GM23248 (cell line): ENCODE results near the gene CT55. TPM values are rescaled to one million over a fixed set of nuclear protein-coding genes. Genes with fewer than 3 reads are reported as not detected.
"Not testable (repeated sequence)": the region's sequence is repeated elsewhere in the genome, so short reads cannot be mapped to it uniquely, and the experiment has no call there.

Experiments used
- DNase-seq: peaks from one replicate; pipeline ENCODE4 v3.0.0-alpha.2; 2015
- H2AFZ ChIP-seq: fragments of 200-600 bp; sonication (generic); 2 replicates; pipeline ENCODE4 v1.6.1; 2016; ENCODE audit warnings: antibody characterized with exemption
- H3F3A ChIP-seq: fragments of 200-600 bp; sonication (generic); 2 replicates; pipeline ENCODE4 v1.6.1; 2016; ENCODE audit warnings: mild to moderate bottlenecking, antibody characterized with exemption, mixed run types; ENCODE audit not compliant: insufficient read depth
- H3K27ac ChIP-seq: fragments of 200-600 bp; sonication (generic); 2 replicates; pipeline ENCODE4 v1.5.1; 2016; ENCODE audit warnings: mild to moderate bottlenecking
- H3K27me3 ChIP-seq: fragments of 200-600 bp; sonication (generic); replicated peaks from 2 replicates; pipeline ENCODE4 v1.6.1; 2016; ENCODE audit warnings: mild to moderate bottlenecking; ENCODE audit not compliant: insufficient read depth
- H3K36me3 ChIP-seq: fragments of 200-600 bp; sonication (generic); 2 replicates; pipeline ENCODE4 v1.6.1; 2016; ENCODE audit warnings: low read depth, mild to moderate bottlenecking
- H3K4me1 ChIP-seq: fragments of 200-600 bp; sonication (generic); 2 replicates; pipeline ENCODE4 v1.6.1; 2016; ENCODE audit warnings: mild to moderate bottlenecking; ENCODE audit not compliant: insufficient read depth
- H3K4me2 ChIP-seq: fragments of 200-600 bp; sonication (generic); one replicate; pipeline ENCODE4 v1.6.1; 2016; ENCODE audit warnings: mild to moderate bottlenecking; ENCODE audit not compliant: unreplicated experiment
- H3K4me3 ChIP-seq: fragments of 200-600 bp; sonication (generic); 2 replicates; pipeline ENCODE4 v1.5.1; 2016; ENCODE audit warnings: mild to moderate bottlenecking
- H3K79me2 ChIP-seq: fragments of 200-600 bp; sonication (generic); 2 replicates; pipeline ENCODE4 v1.6.1; 2016; ENCODE audit warnings: mild to moderate bottlenecking; ENCODE audit not compliant: insufficient read depth
- H3K9ac ChIP-seq: fragments of 200-600 bp; sonication (generic); 2 replicates; pipeline ENCODE4 v1.6.1; 2016; ENCODE audit warnings: mild to moderate bottlenecking
- H3K9me2 ChIP-seq: fragments of 200-600 bp; sonication (generic); 2 replicates; pipeline ENCODE4 v1.6.1; 2016; ENCODE audit warnings: mixed run types, mild to moderate bottlenecking, moderate library complexity; ENCODE audit not compliant: insufficient read depth
- H3K9me3 ChIP-seq: fragments of 200-600 bp; sonication (generic); one replicate; pipeline ENCODE4 v1.6.1; 2017; ENCODE audit warnings: low read depth
- H4K20me1 ChIP-seq: fragments of 200-600 bp; sonication (generic); 2 replicates; pipeline ENCODE4 v1.6.0; 2016; ENCODE audit not compliant: insufficient read depth
- EZH2 ChIP-seq: fragments of 200-600 bp; sonication (generic); IDR thresholded peaks from 2 replicates; pipeline ENCODE4 v1.6.1; 2018; ENCODE audit warnings: antibody characterized with exemption, mild to moderate bottlenecking; ENCODE audit not compliant: insufficient read depth, poor library complexity, severe bottlenecking
- EZH2phosphoT487 ChIP-seq: fragments of 200-600 bp; sonication (generic); IDR thresholded peaks from 2 replicates; pipeline ENCODE4 v1.6.1; 2018; ENCODE audit warnings: antibody characterized with exemption, moderate library complexity, mild to moderate bottlenecking, low read depth; ENCODE audit not compliant: insufficient read depth
- WGBS, 2 experiments: methylation state at CpG; one replicate each; pipeline ENCODE4 v1.1.6; 2015 to 2017; ENCODE audit warnings: low lambda C conversion rate in 2 of 2, low coverage in 1 of 2; ENCODE audit errors: missing lambda C conversion rate in 2 of 2; 5-methylcytosine and 5-hydroxymethylcytosine counted together
- in situ Hi-C: fragments of 300-500 bp; cut with MboI; formaldehyde crosslinking; loops from 2 replicates; pipeline ENCODE4 v1.15.0; 2020
- polyA plus RNA-seq: library from polyadenylated mRNA; unstranded; fragments of >200 nt; fragmentation: Nextera tagmentation; extraction: Ambion mirVana; gene quantifications from 2 replicates; pipeline ENCODE4 v1.2.1, GENCODE V29; 2016
- total RNA-seq: library from RNA; depleted of rRNA; stranded (reverse); fragments of >200 nt; shearing (Covaris generic); gene quantifications from 2 replicates; pipeline ENCODE4 v1.2.3, GENCODE V29; 2014; rRNA removed

CT55 gene
- total and polyA plus RNA-seq, 2 experiments from 2014 or later = not detected

- H3K9me3 ChIP-seq, H4K20me1 ChIP-seq, in situ Hi-C loops, H3K9me2 ChIP-seq, H3K27ac ChIP-seq, H3K4me1 ChIP-seq, DNase-seq, H2AFZ ChIP-seq, H3K27me3 ChIP-seq, H3K9ac ChIP-seq, H3K79me2 ChIP-seq, H3K4me2 ChIP-seq, H3K4me3 ChIP-seq, H3F3A ChIP-seq, H3K36me3 ChIP-seq: not testable (repeated sequence)
- 0% methylated on average over 1 of the region's 2 CpGs; no CpG with 5 or more reads in 1 of the 2 experiments for WGBS, 2 experiments
These were observed 55.1 kb downstream of the CT55 start for GRCh38 chrX:135116064-135116463.

GRCh38 chrX:135114392-135114791 is 56.8 kb downstream of the CT55 start:
- no peaks in the 10 kb centered on the region for H3K79me2 ChIP-seq
- H3K36me3 ChIP-seq = no peaks in the 10 kb centered on the region
- TF ChIP-seq EZH2 (no peak), EZH2phosphoT487 (no peak)
- H3K27me3 ChIP-seq = no peaks in the 10 kb centered on the region
- no peaks in the 10 kb centered on the region for H3K4me1 ChIP-seq
- no peak overlapping the region for H3K27ac ChIP-seq
- 46 to 48% methylated on average over 2 of the region's 2 CpGs for WGBS, 2 experiments
- no peak overlapping the region for H3K9ac ChIP-seq
- no peak for DNase-seq
- H2AFZ ChIP-seq = no peak overlapping the region
- no peaks in the 10 kb centered on the region for H3F3A ChIP-seq
- no peaks in the 10 kb centered on the region for H3K9me2 ChIP-seq
- no peak overlapping the region for H3K4me2 ChIP-seq
- no peaks in the 10 kb centered on the region for H4K20me1 ChIP-seq
- H3K4me3 ChIP-seq = no peak overlapping the region
- in situ Hi-C loops = no loop called here
- no peaks in the 10 kb centered on the region for H3K9me3 ChIP-seq

- Histone ChIP-seq H3K4me1 (no peaks in the 10 kb centered on the region), H3K36me3 (no peaks in the 10 kb centered on the region), H4K20me1 (no peaks in the 10 kb centered on the region), H2AFZ (no peak overlapping the region), H3K9me3 (no peaks in the 10 kb centered on the region), H3K4me3 (no peak overlapping the region), H3K9ac (no peak overlapping the region), H3K27ac (no peak overlapping the region), H3K9me2 (no peaks in the 10 kb centered on the region), H3F3A (no peaks in the 10 kb centered on the region), H3K79me2 (no peaks in the 10 kb centered on the region), H3K27me3 (no peaks in the 10 kb centered on the region), H3K4me2 (no peak overlapping the region)
- no peak for DNase-seq
- WGBS, 2 experiments = 0% methylated on average over 1 of the region's 1 CpG
- TF ChIP-seq EZH2phosphoT487 = no peak
- TF ChIP-seq EZH2 = no peak
- in situ Hi-C loops = no loop called here
These were observed 58.5 kb downstream of the CT55 start for GRCh38 chrX:135112743-135113142.

- no peaks in the 10 kb centered on the region for H3K9me2 ChIP-seq
These were observed 59.0 kb downstream of the CT55 start for GRCh38 chrX:135112096-135112729.

GRCh38 chrX:135109554-135109953 is 61.6 kb downstream of the CT55 start:
- TF ChIP-seq EZH2 (no peak), EZH2phosphoT487 (no peak)
- H3K4me1 ChIP-seq = no peaks in the 10 kb centered on the region
- in situ Hi-C loops = no loop called here
- no peak overlapping the region for H3K9ac ChIP-seq
- no peaks in the 10 kb centered on the region for H3K9me3 ChIP-seq
- H3K36me3 ChIP-seq = no peaks in the 10 kb centered on the region
- no peak overlapping the region for H3K4me2 ChIP-seq
- no peak for DNase-seq
- no peak overlapping the region for H3K4me3 ChIP-seq
- WGBS, 2 experiments = 0 to 6% methylated on average over 3 of the region's 3 CpGs
- H3F3A ChIP-seq = no peaks in the 10 kb centered on the region
- no peaks in the 10 kb centered on the region for H4K20me1 ChIP-seq
- H3K79me2 ChIP-seq = no peaks in the 10 kb centered on the region
- no peaks in the 10 kb centered on the region for H3K9me2 ChIP-seq
- no peak overlapping the region for H3K27ac ChIP-seq
- H3K27me3 ChIP-seq = no peaks in the 10 kb centered on the region
- H2AFZ ChIP-seq = no peak overlapping the region

More at GRCh38 chrX:135112096-135112729, 59.0 kb downstream of the CT55 start:
- TF ChIP-seq EZH2 = no peak
- no peak for TF ChIP-seq EZH2phosphoT487
- peak; percentile 52 for DNase-seq
- Histone ChIP-seq H4K20me1 (no peaks in the 10 kb centered on the region), H3K9ac (no peak overlapping the region), H3K4me3 (no peak overlapping the region), H3K79me2 (no peaks in the 10 kb centered on the region), H3K27ac (no peak overlapping the region), H3K27me3 (no peaks in the 10 kb centered on the region), H2AFZ (no peak overlapping the region), H3K4me2 (no peak overlapping the region), H3F3A (no peaks in the 10 kb centered on the region), H3K9me3 (no peaks in the 10 kb centered on the region), H3K36me3 (no peaks in the 10 kb centered on the region), H3K4me1 (no peaks in the 10 kb centered on the region)
- WGBS, 2 experiments = 10 to 25% methylated on average over 4 to 5 of the region's 5 CpGs
- in situ Hi-C loops = no loop called here

Other genes starting within 250 kb of the CT55 start
- 2.9 and 3.8 TPM in 2 replicates for gene SMIM10, start 180.4 kb downstream of the CT55 start, total RNA-seq
- gene SMIM10, start 180.4 kb downstream of the CT55 start, polyA plus RNA-seq = 6.7 and 7.1 TPM in 2 replicates
- gene RTL8B, start 148.9 kb downstream of the CT55 start, total RNA-seq = 8.6 and 14.3 TPM in 2 replicates
- 44.6 TPM in 2 replicates for gene RTL8B, start 148.9 kb downstream of the CT55 start, polyA plus RNA-seq
- 102 and 141 TPM in 2 replicates for gene RTL8C, start 139.0 kb downstream of the CT55 start, total RNA-seq
- gene RTL8C, start 139.0 kb downstream of the CT55 start, polyA plus RNA-seq = 486 and 491 TPM in 2 replicates
- gene RTL8A, start 119.3 kb downstream of the CT55 start, total RNA-seq = 19.3 and 23.0 TPM in 2 replicates
- 168 and 179 TPM in 2 replicates for gene RTL8A, start 119.3 kb downstream of the CT55 start, polyA plus RNA-seq
- gene SMIM10L2B, start 72.7 kb downstream of the CT55 start, total RNA-seq = 0.25 TPM in 1 of 2 replicates, not detected in the other
- 0.09 and 0.15 TPM in 2 replicates for gene SMIM10L2B, start 72.7 kb downstream of the CT55 start, polyA plus RNA-seq
- not detected in 2 replicates for gene ETDB, start 50.9 kb downstream of the CT55 start, total RNA-seq
- not detected in 2 replicates for gene ETDB, start 50.9 kb downstream of the CT55 start, polyA plus RNA-seq
- gene ETDA, start 80.7 kb upstream of the CT55 start, total RNA-seq = not detected in 2 replicates
- gene ETDA, start 80.7 kb upstream of the CT55 start, polyA plus RNA-seq = not detected in 2 replicates
- gene ETDC, start 138.1 kb upstream of the CT55 start, total RNA-seq = not detected in 2 replicates
- gene ETDC, start 138.1 kb upstream of the CT55 start, polyA plus RNA-seq = not detected in 2 replicates
- gene ZNF75D, start 172.7 kb upstream of the CT55 start, total RNA-seq = 3.9 and 5.5 TPM in 2 replicates
- gene ZNF75D, start 172.7 kb upstream of the CT55 start, polyA plus RNA-seq = 2.7 and 3.5 TPM in 2 replicates
- 9.6 and 9.8 TPM in 2 replicates for gene ZNF449, start 173.4 kb upstream of the CT55 start, total RNA-seq
- 6.2 and 6.8 TPM in 2 replicates for gene ZNF449, start 173.4 kb upstream of the CT55 start, polyA plus RNA-seq